Neutrophil (primary cell): ENCODE results near the gene USP48.
"Not testable (repeated sequence)": the region's sequence is repeated elsewhere in the genome, so short reads cannot be mapped to it uniquely, and the experiment has no call there.

ENCODE experiments used
- H3K27ac ChIP-seq: fragments of 200-600 bp; sonication (generic); 2 replicates; pipeline ENCODE4 v1.5.1; 2016; ENCODE audit warnings: mild to moderate bottlenecking, moderate library complexity
- H3K27me3 ChIP-seq: fragments of 200-600 bp; sonication (generic); 2 replicates; pipeline ENCODE4 v1.6.0; 2016; ENCODE audit warnings: mild to moderate bottlenecking
- H3K36me3 ChIP-seq: fragments of 200-600 bp; sonication (generic); 2 replicates; pipeline ENCODE4 v1.5.1; 2017
- H3K4me1 ChIP-seq, 2 experiments: fragments of 200-600 bp in 1 of 2; sonication (generic) in 1 of 2; 1 replicate in 1 of 2; 2 replicates in 1 of 2; pipeline versions ENCODE4 v1.5.1 to v1.6.1; 2013 to 2016; ENCODE audit warnings: low read depth in 1 of 2, low read length in 1 of 2, mild to moderate bottlenecking in 1 of 2, moderate library complexity in 1 of 2; ENCODE audit not compliant: control insufficient read depth in 1 of 2, insufficient read depth in 1 of 2
- H3K4me3 ChIP-seq, 2 experiments: fragments of 200-600 bp in 1 of 2; sonication (generic) in 1 of 2; 1 replicate in 1 of 2; 2 replicates in 1 of 2; pipeline ENCODE4 v1.5.1; 2013 to 2016; ENCODE audit warnings: low read depth in 1 of 2, low read length in 1 of 2, mild to moderate bottlenecking in 1 of 2, moderate library complexity in 1 of 2
- H3K9me3 ChIP-seq: fragments of 200-600 bp; sonication (generic); 2 replicates; pipeline ENCODE4 v1.5.1; 2016
- CTCF ChIP-seq: fragments of 200-600 bp; sonication (generic); IDR thresholded peaks from 2 replicates; pipeline ENCODE4 v1.5.1; 2016; ENCODE audit warnings: antibody characterized with exemption

USP48 gene

GRCh38 chr1:21828506-21829210 is 45.7 kb upstream of the USP48 start:
- H3K4me1 ChIP-seq = peaks cover 4% of the 10 kb centered on the region in 2 experiments
- H3K36me3 ChIP-seq = no peaks in the 10 kb centered on the region
- H3K27ac ChIP-seq = no peak overlapping the region
- no peaks in the 10 kb centered on the region for H3K27me3 ChIP-seq
- H3K9me3 ChIP-seq = no peaks in the 10 kb centered on the region
- TF ChIP-seq CTCF = no peak
- no peak overlapping the region for H3K4me3 ChIP-seq

GRCh38 chr1:21828075-21828474 is 45.1 kb upstream of the USP48 start:
- H3K27me3 ChIP-seq = no peaks in the 10 kb centered on the region
- no peaks in the 10 kb centered on the region for H3K36me3 ChIP-seq
- H3K27ac ChIP-seq = no peak overlapping the region
- no peak for TF ChIP-seq CTCF
- no peaks in the 10 kb centered on the region for H3K9me3 ChIP-seq
- no peak overlapping the region for H3K4me3 ChIP-seq
- peaks cover 8 to 10% of the 10 kb centered on the region in 2 experiments for H3K4me1 ChIP-seq

- Histone ChIP-seq H3K4me3 (no peak overlapping the region), H3K9me3 (no peaks in the 10 kb centered on the region), H3K36me3 (no peaks in the 10 kb centered on the region), H3K27me3 (no peaks in the 10 kb centered on the region), H3K27ac (no peak overlapping the region), H3K4me1 (peaks cover 8 to 10% of the 10 kb centered on the region in 2 experiments)
- no peak for TF ChIP-seq CTCF
These were observed 44.3 kb upstream of the USP48 start for GRCh38 chr1:21827141-21827679.

- not testable (repeated sequence) for H3K4me3 ChIP-seq, H3K27me3 ChIP-seq, H3K27ac ChIP-seq, H3K36me3 ChIP-seq, H3K9me3 ChIP-seq
- H3K4me1 ChIP-seq = peaks cover 8 to 10% of the 10 kb centered on the region in 2 experiments
These were observed 43.7 kb upstream of the USP48 start for GRCh38 chr1:21826694-21827093.

GRCh38 chr1:21825393-21825792 is 42.4 kb upstream of the USP48 start:
- Histone ChIP-seq H3K4me1 (peaks cover 8 to 10% of the 10 kb centered on the region in 2 experiments), H3K27ac (no peak overlapping the region), H3K27me3 (no peaks in the 10 kb centered on the region), H3K36me3 (no peaks in the 10 kb centered on the region), H3K9me3 (no peaks in the 10 kb centered on the region), H3K4me3 (no peak overlapping the region)
- no peak for TF ChIP-seq CTCF

- H3K4me3 ChIP-seq = no peak overlapping the region
- H3K9me3 ChIP-seq = no peaks in the 10 kb centered on the region
- no peak for TF ChIP-seq CTCF
- H3K27ac ChIP-seq = no peak overlapping the region
- peaks cover 8 to 10% of the 10 kb centered on the region in 2 experiments for H3K4me1 ChIP-seq
- no peaks in the 10 kb centered on the region for H3K27me3 ChIP-seq
- H3K36me3 ChIP-seq = no peaks in the 10 kb centered on the region
These were observed 42.0 kb upstream of the USP48 start for GRCh38 chr1:21824926-21825325.
